DND-41 (cell line): ENCODE results near the gene CDS1.

Source experiments
- ATAC-seq: fragments of 200-7000 bp; cut with Tn5 transposase; 3 replicates; pipeline ENCODE4 v1.9.1; 2021; ENCODE audit warnings: low read depth; ENCODE audit not compliant: insufficient read depth
- DNase-seq: peaks from one replicate; pipeline ENCODE4 v3.0.0-alpha.2; 2020
- H2AFZ ChIP-seq: 2 replicates; pipeline ENCODE4 v1.6.0; 2012; ENCODE audit warnings: low read depth, low read length
- H3K27ac ChIP-seq: 2 replicates; pipeline ENCODE4 v1.5.1; 2012; ENCODE audit warnings: low read length, inconsistent platforms
- H3K27me3 ChIP-seq: fragments of 200-600 bp; sonication (generic); 2 replicates; pipeline ENCODE4 v1.6.0; 2012; ENCODE audit warnings: low read length, mild to moderate bottlenecking, inconsistent platforms; ENCODE audit not compliant: insufficient read depth, poor library complexity
- H3K36me3 ChIP-seq: 2 replicates; pipeline ENCODE4 v1.5.1; 2012; ENCODE audit warnings: low read length, inconsistent platforms; ENCODE audit not compliant: insufficient read depth
- H3K4me1 ChIP-seq: 2 replicates; pipeline ENCODE4 v1.5.1; 2012; ENCODE audit warnings: mild to moderate bottlenecking, low read length; ENCODE audit not compliant: insufficient read depth
- H3K4me2 ChIP-seq: 2 replicates; pipeline ENCODE4 v1.6.0; 2012; ENCODE audit warnings: mild to moderate bottlenecking, moderate library complexity, low read length, inconsistent platforms; ENCODE audit not compliant: insufficient read depth
- H3K4me3 ChIP-seq, 2 experiments: fragments of 200-600 bp in 1 of 2; shearing (Covaris generic) in 1 of 2; 2 replicates each; pipeline ENCODE4 v1.5.1; 2012 to 2016; ENCODE audit warnings: inconsistent platforms in 2 of 2, low read length in 2 of 2, mild to moderate bottlenecking in 2 of 2, low read depth in 1 of 2, moderate library complexity in 1 of 2
- H3K79me2 ChIP-seq: 2 replicates; pipeline ENCODE4 v1.6.0; 2012; ENCODE audit warnings: low read length, inconsistent platforms; ENCODE audit not compliant: insufficient read depth
- H3K9ac ChIP-seq: 2 replicates; pipeline ENCODE4 v1.6.0; 2012; ENCODE audit warnings: low read depth, mild to moderate bottlenecking, inconsistent platforms, low read length, moderate library complexity
- H3K9me3 ChIP-seq: 2 replicates; pipeline ENCODE4 v1.5.1; 2012; ENCODE audit warnings: low read length, moderate library complexity, mild to moderate bottlenecking, inconsistent platforms; ENCODE audit not compliant: insufficient read depth, severe bottlenecking
- H4K20me1 ChIP-seq: 2 replicates; pipeline ENCODE4 v1.6.0; 2012; ENCODE audit warnings: low read length; ENCODE audit not compliant: insufficient read depth
- CTCF ChIP-seq: IDR thresholded peaks from 2 replicates; pipeline ENCODE4 v1.5.1; 2012; ENCODE audit warnings: borderline replicate concordance, low read length, moderate library complexity, mild to moderate bottlenecking; ENCODE audit not compliant: poor library complexity, severe bottlenecking; ENCODE audit errors: extremely low read depth
- EZH2 ChIP-seq: IDR thresholded peaks from 3 replicates; pipeline ENCODE4 v1.6.1; 2012; ENCODE audit warnings: borderline replicate concordance, low read depth, mild to moderate bottlenecking, moderate library complexity, low read length, inconsistent platforms; ENCODE audit not compliant: severe bottlenecking

CDS1 gene

GRCh38 chr4:84562156-84562555 is 20.8 kb upstream of the CDS1 start:
- H3K9ac ChIP-seq = no peak overlapping the region
- H3K4me3 ChIP-seq = no peak overlapping the region
- DNase-seq (no peak), ATAC-seq (no peak)
- no peak overlapping the region for H2AFZ ChIP-seq
- no peaks in the 10 kb centered on the region for H3K4me1 ChIP-seq
- H3K36me3 ChIP-seq = no peaks in the 10 kb centered on the region
- H3K4me2 ChIP-seq = no peak overlapping the region
- TF ChIP-seq CTCF = no peak
- no peak for TF ChIP-seq EZH2
- no peaks in the 10 kb centered on the region for H4K20me1 ChIP-seq
- H3K27ac ChIP-seq = no peak overlapping the region
- no peaks in the 10 kb centered on the region for H3K79me2 ChIP-seq
- H3K9me3 ChIP-seq = no peaks in the 10 kb centered on the region
- H3K27me3 ChIP-seq = no peaks in the 10 kb centered on the region

GRCh38 chr4:84563002-84563401 is 19.9 kb upstream of the CDS1 start:
- no peak overlapping the region for H3K4me3 ChIP-seq
- no peak for TF ChIP-seq EZH2
- TF ChIP-seq CTCF = no peak
- H3K36me3 ChIP-seq = no peaks in the 10 kb centered on the region
- no peak overlapping the region for H3K27ac ChIP-seq
- H2AFZ ChIP-seq = no peak overlapping the region
- DNase-seq (no peak), ATAC-seq (no peak)
- H3K4me2 ChIP-seq = no peak overlapping the region
- no peaks in the 10 kb centered on the region for H3K4me1 ChIP-seq
- H3K9me3 ChIP-seq = no peaks in the 10 kb centered on the region
- no peaks in the 10 kb centered on the region for H4K20me1 ChIP-seq
- no peaks in the 10 kb centered on the region for H3K27me3 ChIP-seq
- no peak overlapping the region for H3K9ac ChIP-seq
- no peaks in the 10 kb centered on the region for H3K79me2 ChIP-seq

GRCh38 chr4:84565951-84566350 is 17.0 kb upstream of the CDS1 start:
- H3K27ac ChIP-seq = no peak overlapping the region
- DNase-seq = no peak
- no peaks in the 10 kb centered on the region for H4K20me1 ChIP-seq
- H3K9ac ChIP-seq = no peak overlapping the region
- H3K4me3 ChIP-seq = no peak overlapping the region
- no peaks in the 10 kb centered on the region for H3K9me3 ChIP-seq
- no peak overlapping the region for H2AFZ ChIP-seq
- no peaks in the 10 kb centered on the region for H3K27me3 ChIP-seq
- no peak for ATAC-seq
- no peaks in the 10 kb centered on the region for H3K79me2 ChIP-seq
- no peaks in the 10 kb centered on the region for H3K4me1 ChIP-seq
- no peak overlapping the region for H3K4me2 ChIP-seq
- TF ChIP-seq CTCF (no peak), EZH2 (no peak)
- H3K36me3 ChIP-seq = no peaks in the 10 kb centered on the region

GRCh38 chr4:84568496-84568895 is 14.4 kb upstream of the CDS1 start:
- Histone ChIP-seq H3K27me3 (no peaks in the 10 kb centered on the region), H3K4me1 (no peaks in the 10 kb centered on the region), H3K4me2 (no peak overlapping the region), H3K36me3 (no peaks in the 10 kb centered on the region), H3K9ac (no peak overlapping the region), H2AFZ (no peak overlapping the region), H3K79me2 (no peaks in the 10 kb centered on the region), H3K9me3 (no peaks in the 10 kb centered on the region), H4K20me1 (no peaks in the 10 kb centered on the region), H3K27ac (no peak overlapping the region), H3K4me3 (no peak overlapping the region)
- no peak for TF ChIP-seq CTCF
- no peak for TF ChIP-seq EZH2
- no peak for DNase-seq
- ATAC-seq = no peak
